ENCODE measurements around the gene BRME1.
"Not testable (repeated sequence)": the region's sequence is repeated elsewhere in the genome, so short reads cannot be mapped to it uniquely, and the experiment has no call there.

The BRME1 gene

GRCh38 chr19:13926010-13926409 is 20.1 kb upstream of the BRME1 start:
- DNase-seq: no peak

- DNase-seq: no peak
Measured at GRCh38 chr19:13923194-13923987, 17.5 kb upstream of the BRME1 start.

GRCh38 chr19:13922118-13922517 is 16.2 kb upstream of the BRME1 start:
- not testable (repeated sequence) for DNase-seq

- DNase-seq: peak; percentile 9
Measured at GRCh38 chr19:13920940-13921747, 15.2 kb upstream of the BRME1 start.

GRCh38 chr19:13920524-13920923 is 14.6 kb upstream of the BRME1 start:
- DNase-seq: no peak

GRCh38 chr19:13918726-13919411 is 13.0 kb upstream of the BRME1 start:
- no peak for DNase-seq

- no peak for DNase-seq
Measured at GRCh38 chr19:13917888-13918406, 12.0 kb upstream of the BRME1 start.

GRCh38 chr19:13914777-13915176 is 8.9 kb upstream of the BRME1 start:
- DNase-seq: no peak

GRCh38 chr19:13913352-13913751 is 7.4 kb upstream of the BRME1 start:
- no peak for DNase-seq

- no peak for DNase-seq
Measured at GRCh38 chr19:13909430-13909829, 3.5 kb upstream of the BRME1 start.

GRCh38 chr19:13908674-13909073 is 2.8 kb upstream of the BRME1 start:
- DNase-seq: no peak

- no peak for DNase-seq
Measured at GRCh38 chr19:13906910-13907309, 993 bp upstream of the BRME1 start.

- peak; percentile 15 for DNase-seq
Measured at GRCh38 chr19:13906521-13906904, 596 bp upstream of the BRME1 start.

- DNase-seq: no peak
Measured at GRCh38 chr19:13902993-13903555, 2.8 kb downstream of the BRME1 start.

GRCh38 chr19:13899912-13900584 is 5.9 kb downstream of the BRME1 start:
- DNase-seq: no peak

GRCh38 chr19:13899393-13899792 is 6.5 kb downstream of the BRME1 start:
- DNase-seq: no peak

- DNase-seq: no peak
Measured at GRCh38 chr19:13896227-13896626, 9.7 kb downstream of the BRME1 start.

- no peak for DNase-seq
Measured at GRCh38 chr19:13894552-13894951, 11.4 kb downstream of the BRME1 start.

GRCh38 chr19:13892870-13893269 is 13.0 kb downstream of the BRME1 start:
- DNase-seq: no peak

GRCh38 chr19:13890136-13890535 is 15.8 kb downstream of the BRME1 start:
- no peak for DNase-seq

- no peak for DNase-seq
Measured at GRCh38 chr19:13888281-13888680, 17.6 kb downstream of the BRME1 start.

GRCh38 chr19:13887517-13887916 is 18.4 kb downstream of the BRME1 start:
- DNase-seq: no peak

Data from NCI-H345 (cell line).